Dermis microvascular lymphatic vessel endothelial cell (primary cell): ENCODE results near the gene PRSS56. TPM values are rescaled to one million over a fixed set of nuclear protein-coding genes. Genes with fewer than 3 reads are reported as not detected.

Experiments
- DNase-seq, 2 donors: peaks; one replicate each; pipeline versions ENCODE4 v3.0.0 to v3.0.0-alpha.2; 2010; ENCODE audit warnings: low read depth in 2 of 2
- total RNA-seq: library from RNA; depleted of rRNA; stranded (reverse); fragments of >200 nt; gene quantifications from 2 replicates; pipeline ENCODE4 v1.2.1, GENCODE V29; 2014

PRSS56 gene
- not detected in 2 replicates for total RNA-seq

- DNase-seq = no peak
Observed at GRCh38 chr2:232519581-232520438, at the start of gene PRSS56. PRSS56 (plus strand) TSS chr2:232520388; CDS start chr2:232520599, 211 bp downstream.

DNA sequence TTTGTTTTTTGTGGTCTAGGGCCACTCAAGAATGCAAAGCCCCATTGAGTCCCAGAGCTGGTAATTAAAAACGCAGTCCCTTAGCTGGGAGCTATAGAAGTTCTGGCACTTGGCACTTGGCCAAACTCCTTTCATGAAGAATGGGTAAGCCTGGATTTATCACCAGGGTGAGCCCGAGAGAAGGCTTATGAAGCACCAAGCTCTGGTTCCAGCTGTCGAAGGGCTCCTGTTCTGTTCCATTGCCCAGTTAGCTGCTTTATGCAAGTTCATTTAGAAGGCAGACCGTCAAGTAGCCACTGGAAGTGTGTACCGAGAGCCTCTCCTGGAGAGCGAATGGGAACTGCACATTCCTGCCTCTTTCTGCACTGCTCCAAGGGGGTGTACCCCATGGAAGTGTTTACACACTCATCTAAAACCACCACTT lies 46.7 kb upstream of the PRSS56 start:
- DNase-seq = peak in 1 of 2 donors; percentile 17

- DNase-seq = no peak
Observed at GRCh38 chr2:232476045-232476444, 44.1 kb upstream of the PRSS56 start.

DNA sequence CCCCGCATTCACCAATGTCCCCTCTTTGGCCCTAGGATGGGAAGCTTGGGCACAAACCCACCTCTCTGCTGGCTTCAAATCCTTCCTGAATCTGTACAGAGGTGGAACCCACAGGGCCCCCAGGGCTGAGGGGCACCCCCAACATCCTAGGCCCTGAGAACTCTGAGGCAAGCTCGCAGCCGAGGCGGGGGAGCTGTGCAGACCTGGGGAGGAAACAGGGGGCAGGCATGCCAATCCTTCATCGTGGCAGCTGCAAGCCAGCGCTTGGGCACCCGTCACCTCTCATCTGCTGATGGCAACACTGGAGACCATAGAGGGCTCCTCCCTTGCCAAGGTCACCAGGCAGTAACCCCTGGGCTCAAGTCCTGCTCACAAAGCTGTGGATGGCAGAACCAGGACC lies 43.4 kb upstream of the PRSS56 start:
- DNase-seq = no peak

DNA sequence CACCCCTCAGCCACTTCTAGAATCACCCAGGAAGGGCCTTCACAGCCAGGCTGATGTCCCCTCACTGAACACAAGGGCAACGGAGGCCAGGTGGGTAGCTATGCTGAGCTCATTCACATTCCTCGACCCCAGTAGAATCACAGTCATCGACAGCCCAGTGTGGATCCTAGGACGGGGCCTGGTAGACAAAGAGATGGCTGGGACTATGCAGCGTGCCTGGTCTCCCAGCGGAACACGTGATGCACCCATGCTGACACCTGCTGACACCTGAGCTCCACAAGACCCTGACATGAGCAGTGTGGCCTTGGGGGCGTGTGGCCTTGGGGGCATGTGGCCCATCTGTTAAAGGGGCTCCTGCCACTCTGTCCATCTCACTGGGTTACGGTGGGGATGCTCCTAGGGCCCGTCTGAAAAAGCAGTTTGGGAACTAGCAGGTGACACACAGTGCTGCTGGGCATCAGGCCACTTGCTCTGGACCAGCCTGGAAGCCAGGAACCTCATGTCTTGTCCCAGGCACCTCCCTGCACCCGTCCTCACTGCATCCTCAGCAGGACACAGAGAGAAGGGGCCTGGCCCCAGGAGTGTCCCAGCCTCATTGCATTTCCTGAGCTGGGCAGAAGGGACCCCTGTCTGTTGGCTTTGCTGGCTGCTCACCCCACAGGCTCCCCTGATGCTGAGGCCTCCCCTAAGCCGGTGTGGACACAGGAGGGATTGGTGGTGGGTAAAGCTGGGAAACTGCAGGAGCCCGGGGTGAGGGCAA lies 42.3 kb upstream of the PRSS56 start:
- DNase-seq = no peak

- no peak for DNase-seq
Observed at GRCh38 chr2:232478571-232479340, 41.4 kb upstream of the PRSS56 start.

GRCh38 chr2:232479341-232480200 lies 40.6 kb upstream of the PRSS56 start:
- DNase-seq = no peak

- DNase-seq = no peak
Observed at GRCh38 chr2:232480201-232481190, 39.7 kb upstream of the PRSS56 start.

- no peak for DNase-seq
Observed at GRCh38 chr2:232481322-232482140, 38.7 kb upstream of the PRSS56 start.

DNA sequence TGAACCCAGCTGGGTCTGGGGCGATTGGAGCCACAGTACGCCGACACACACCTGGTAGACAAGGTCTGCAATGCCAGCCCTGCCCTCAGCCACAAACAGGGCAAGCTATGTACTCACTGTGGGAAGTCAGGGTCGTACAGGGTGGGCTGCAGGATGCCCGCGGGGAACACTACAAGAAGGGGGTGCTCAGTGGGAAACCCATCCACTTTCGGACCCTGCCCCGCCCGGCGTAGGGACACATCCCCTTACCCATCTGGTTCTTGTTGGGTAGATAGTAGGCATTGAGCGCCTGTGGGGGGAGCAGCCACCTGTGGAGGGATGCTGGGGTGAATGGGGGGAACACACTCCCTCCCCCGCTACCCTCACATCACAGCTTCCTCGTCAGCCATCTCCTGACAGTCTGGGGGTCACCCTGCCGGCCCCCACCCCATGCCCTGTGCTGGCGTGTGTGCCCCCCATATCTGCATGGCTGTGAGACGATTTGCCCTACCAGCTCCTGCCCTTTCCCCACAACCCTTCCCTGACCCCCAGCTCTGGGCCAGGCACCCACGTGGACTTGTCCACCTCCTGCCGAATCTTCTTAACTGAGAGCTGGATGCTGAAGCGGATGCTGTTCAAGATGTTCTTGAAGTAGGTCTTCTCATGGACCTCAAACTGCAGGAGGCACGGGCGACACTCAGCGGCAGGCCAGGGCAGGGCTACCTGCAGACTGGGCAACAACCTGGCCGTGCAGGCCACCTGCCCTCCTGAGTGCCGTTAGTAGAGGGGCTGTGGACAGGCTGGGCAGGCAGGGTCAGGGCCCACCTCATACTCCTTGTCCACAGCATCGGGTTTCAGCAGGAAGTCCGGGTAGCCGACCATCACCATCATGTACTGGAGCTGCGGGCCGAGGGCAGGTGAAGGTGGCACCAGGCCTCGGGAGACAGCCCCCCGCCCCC lies 37.6 kb upstream of the PRSS56 start:
- no peak for DNase-seq

DNA sequence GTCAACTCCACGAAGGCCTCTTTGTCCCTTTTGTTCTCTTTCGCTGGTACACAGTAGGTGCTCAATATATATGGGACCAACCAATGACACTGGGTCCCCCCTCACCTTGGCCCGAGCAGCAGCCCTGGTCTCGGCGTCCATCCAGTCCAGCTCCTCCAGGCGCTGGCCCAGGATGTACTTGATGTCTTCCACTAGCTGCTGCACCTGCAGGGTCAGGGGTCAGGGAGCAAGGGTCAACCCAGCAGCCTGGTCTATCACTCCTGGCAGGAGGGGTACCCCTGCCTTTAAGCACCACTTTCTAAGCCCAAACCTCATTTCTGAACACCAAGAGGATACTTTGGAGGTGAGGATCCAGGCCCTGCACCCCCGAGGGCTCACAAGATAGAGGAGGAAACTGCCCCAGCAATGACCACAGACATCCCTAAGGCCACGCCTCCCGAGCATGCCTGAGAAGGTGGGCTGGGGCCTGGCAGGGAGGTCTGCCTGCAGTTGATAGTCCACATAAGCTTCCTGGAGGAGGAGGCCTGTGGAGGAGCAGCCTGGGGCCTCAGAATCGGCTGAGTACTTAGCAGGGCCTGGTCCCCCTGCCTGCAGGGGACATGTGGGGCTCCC lies 36.8 kb upstream of the PRSS56 start:
- DNase-seq = no peak

GRCh38 chr2:232483923-232484627 lies 36.1 kb upstream of the PRSS56 start:
- DNase-seq = no peak

- DNase-seq = no peak
Observed at GRCh38 chr2:232484628-232485347, 35.4 kb upstream of the PRSS56 start.

GRCh38 chr2:232485348-232485756 lies 34.8 kb upstream of the PRSS56 start:
- DNase-seq = no peak

DNA sequence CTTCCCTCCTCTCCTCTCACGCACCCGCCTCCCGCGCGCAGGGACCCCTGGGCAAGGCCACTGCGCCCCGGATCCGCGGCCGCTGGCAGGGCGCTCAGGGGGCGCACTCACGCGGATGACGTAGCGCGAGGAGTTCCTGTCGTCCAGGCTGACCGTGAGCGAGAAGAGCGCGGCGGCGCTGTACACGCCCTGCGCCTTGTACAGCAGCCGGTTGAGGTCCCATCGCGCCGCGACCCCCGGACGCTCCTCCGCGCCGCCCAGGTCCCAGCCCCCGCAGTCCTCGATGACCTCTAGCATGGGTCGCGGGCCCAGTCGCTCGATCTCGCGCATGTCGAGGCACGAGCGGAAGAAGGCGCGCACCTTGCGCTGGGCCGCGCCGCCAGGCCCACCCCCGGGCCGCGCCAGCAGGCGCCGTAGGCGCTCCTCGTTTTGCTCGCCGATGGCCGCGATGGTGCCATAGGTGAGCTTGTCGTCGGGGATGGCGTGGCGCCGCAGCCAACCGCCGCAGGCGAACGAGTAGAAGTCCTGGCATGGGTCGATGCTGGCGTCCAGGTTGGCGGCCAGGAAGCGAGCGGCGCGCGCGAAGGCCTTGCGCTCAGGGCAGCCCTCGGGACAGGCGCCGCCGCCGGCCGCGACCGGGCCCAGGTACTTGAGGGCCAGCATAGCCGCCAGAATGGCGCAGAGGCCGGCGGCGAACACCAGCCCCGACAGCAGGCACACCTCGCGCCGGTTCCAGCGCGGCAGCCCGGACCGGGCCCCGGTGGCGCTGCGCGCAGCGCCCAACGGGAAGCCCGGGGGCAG lies 34.2 kb upstream of the PRSS56 start:
- no peak for DNase-seq
